H1 (cell line): ENCODE data around the gene DYRK1A. TPM values are rescaled to one million over a fixed set of nuclear protein-coding genes. Genes with fewer than 3 reads are reported as not detected.

ENCODE experiments used
- EZH2 ChIP-seq: fragments of 200-600 bp; sonication (generic); IDR thresholded peaks from 2 replicates; pipeline ENCODE4 v1.7.1; 2012; ENCODE audit warnings: low read depth, mild to moderate bottlenecking, moderate library complexity, low read length, inconsistent platforms; ENCODE audit not compliant: severe bottlenecking
- polyA plus RNA-seq, 7 experiments: library from polyadenylated mRNA; depleted of rRNA in 3 of 7; stranded (reverse) in 5 of 7; unstranded in 2 of 7; fragments of >200 nt in 5 of 7; fragments of 200-250 nt in 2 of 7; gene quantifications; 1 replicate in 5 of 7; 2 replicates in 1 of 7; 4 replicates in 1 of 7; pipeline versions ENCODE4 v1.2.1 to v1.2.3, GENCODE V29; 2011 to 2013; ENCODE audit warnings: missing spikeins in 2 of 7, mixed read lengths in 2 of 7
- total RNA-seq: library from RNA; stranded (reverse); fragmentation: NEBNext Ultra II Directional; extraction: Animal tissue kit (Norgen Biotek cat#: 25700); gene quantifications from 2 replicates; pipeline ENCODE4 v1.2.1, GENCODE V29; 2021

The DYRK1A gene
- total and polyA plus RNA-seq, 2 of the 8 experiments (the other 6 are each of a cell fraction or from before 2014, with no cell fraction given), result 61.1 to 62.2 TPM

DNA sequence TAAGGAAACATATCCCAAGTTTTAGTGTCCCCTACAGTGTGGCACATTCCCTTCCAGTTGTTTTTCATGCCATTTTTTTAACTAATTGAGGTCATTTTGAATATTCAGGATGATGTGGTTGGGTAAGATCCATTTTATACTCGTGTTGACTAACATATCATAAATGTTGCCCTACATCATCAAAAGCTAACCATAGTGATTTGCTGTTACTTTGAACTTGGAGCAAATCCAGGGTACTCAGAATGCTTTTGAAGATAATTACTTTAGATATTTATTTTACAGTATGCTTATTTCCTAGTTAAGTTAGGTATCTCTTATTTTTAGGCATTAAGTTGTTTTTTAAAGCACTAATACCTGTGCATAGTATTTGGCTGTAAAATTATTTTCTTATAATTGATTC, 57.8 kb downstream of the DYRK1A start (continued):
- no peak for TF ChIP-seq EZH2
